ENCODE results near the gene ZPBP.
"Not testable (repeated sequence)": the region's sequence is repeated elsewhere in the genome, so short reads cannot be mapped to it uniquely, and the experiment has no call there.

Gene ZPBP

DNA sequence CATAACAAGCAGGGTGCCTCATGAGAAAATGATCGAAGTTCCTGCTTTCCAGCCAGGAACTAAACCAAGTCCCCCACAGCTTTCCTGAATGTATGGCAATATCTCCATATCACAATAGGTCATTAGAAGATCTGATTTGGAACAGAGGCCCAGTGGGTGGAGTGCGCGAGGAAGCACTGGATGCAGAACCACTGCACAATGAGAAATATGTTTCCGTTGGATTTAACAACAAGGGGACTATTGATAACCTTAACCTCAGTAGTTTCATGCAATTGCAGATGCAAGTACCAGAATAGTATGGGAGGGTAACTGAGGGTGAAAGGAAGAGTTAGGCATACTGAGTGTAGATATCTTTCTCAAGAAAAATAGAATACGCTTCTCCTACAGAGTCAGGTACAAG lies 45.3 kb downstream of the ZPBP start:
- DNase-seq (ENCODE audit: extremely low read depth in 1 of 2, low read depth in 1 of 2), result no peak

DNA sequence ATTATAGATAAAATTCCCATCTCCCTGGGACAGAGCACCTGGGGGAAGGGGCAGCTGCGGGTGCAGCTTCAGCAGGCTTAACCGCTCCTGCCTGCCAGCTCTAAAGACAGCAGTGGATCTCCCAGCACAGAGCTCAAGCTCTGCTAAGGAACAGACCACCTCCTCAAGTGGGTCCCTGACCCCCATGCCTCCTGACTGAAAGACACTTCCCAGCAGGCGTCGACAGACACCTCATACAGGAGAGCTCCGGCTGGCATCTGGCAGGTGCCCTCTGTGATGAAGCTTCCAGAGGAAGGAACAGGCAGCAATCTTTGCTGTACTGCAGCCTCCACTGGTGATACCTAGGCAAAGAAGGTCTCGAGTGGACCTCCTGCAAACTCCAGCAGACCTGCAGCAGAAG lies 51.9 kb downstream of the ZPBP start:
- DNase-seq (ENCODE audit: extremely low read depth in 1 of 2, low read depth in 1 of 2), result not testable (repeated sequence)

DNA sequence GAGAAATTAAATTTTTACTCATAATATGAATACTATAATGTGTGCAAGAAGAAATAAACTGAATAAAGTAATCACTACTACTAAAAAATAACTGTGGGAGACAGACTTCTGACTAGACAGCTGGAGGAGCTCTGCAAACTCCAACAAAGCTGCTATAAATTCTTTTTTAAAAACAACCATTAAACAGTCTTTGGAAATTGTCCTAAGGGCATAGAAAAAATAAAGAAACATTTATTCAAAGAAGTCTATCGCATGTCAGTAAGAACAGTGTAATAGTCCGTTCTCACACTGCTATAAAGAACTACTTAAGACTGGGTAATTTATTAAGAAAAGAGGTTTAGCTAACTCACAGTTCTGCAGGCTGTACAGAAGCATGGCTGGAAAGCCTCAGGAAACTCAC lies 56.0 kb downstream of the ZPBP start:
- no peak for DNase-seq (ENCODE audit: extremely low read depth in 1 of 2, low read depth in 1 of 2)

DNA sequence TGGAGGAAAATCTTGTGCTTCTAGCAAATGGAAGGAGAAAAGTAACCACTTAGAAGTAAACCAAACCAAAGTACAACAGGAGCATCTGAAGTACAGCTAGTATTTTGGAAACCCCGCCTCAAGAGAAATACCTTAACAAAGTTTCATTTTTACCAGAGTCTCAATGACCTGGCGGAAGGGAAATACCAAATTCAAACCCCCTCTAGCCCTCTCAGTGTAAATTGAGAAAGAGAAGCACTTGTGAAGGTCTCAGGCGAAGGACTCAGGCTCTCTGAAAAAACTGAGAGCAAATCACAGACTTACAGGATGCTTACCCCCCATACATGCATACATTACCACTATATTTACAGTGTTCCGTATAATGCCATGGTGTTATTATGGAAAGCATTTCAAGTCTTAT lies 70.1 kb downstream of the ZPBP start:
- no peak for DNase-seq (ENCODE audit: extremely low read depth in 1 of 2, low read depth in 1 of 2)

DNA sequence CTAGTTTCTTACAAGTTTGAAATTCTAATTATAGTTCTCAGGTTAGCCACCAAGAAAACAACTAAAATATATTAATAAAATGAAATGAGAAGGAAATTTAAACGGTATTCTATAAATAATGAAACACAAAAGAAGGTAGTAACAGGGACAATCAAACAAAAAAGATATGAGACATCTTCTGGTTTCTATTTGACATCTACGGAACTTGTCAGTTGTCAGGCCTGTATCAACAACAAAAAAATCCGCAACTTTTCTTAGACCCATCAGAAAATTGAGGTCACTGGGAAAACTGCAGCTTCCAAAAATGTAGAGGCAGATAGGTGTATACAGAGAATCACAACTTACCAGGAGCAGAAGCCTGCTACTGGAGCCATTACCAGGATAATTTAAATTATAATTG lies 70.6 kb downstream of the ZPBP start:
- no peak for DNase-seq (ENCODE audit: extremely low read depth in 1 of 2, low read depth in 1 of 2)

DNA sequence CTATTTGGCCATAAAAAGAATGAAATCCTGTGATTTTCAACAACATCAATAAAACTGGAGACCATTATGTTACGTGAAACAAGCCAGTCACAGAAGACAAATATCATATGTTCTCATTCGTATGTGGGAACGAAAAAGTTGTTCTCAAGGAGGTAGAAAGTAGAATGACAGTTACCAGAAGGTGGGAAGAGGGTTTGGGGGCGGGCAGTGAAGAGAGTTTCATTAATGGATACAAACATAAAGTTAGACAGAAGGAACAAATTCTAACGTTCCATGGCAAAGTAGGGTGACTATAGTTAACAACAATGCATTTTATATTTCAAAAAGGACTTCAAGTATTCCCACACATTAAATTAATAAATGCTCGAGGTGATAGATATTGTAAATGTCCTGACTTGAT lies 97.4 kb downstream of the ZPBP start:
- DNase-seq (ENCODE audit: extremely low read depth in 1 of 2, low read depth in 1 of 2), result no peak

DNA sequence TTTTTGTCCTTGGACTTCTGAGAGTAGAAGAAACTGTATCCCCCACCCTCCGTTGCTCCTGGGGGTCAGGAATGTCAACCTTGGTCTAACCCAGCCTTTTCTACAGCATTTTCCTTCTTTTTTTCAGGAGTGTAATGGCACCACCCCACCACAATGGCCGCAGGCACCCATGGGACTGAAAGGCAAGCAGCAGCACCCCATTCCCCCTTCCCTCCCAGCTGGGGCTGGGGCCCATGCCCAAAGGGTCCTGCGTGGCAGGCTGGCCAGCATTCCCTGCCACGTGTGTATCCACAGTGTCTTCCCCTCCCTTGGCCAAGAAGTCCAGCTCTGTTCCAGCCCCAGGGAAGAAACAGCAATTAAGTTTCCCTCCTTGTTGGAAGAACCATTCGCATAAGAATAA lies 106.9 kb downstream of the ZPBP start:
- no peak for DNase-seq (ENCODE audit: extremely low read depth in 1 of 2, low read depth in 1 of 2)

DNA sequence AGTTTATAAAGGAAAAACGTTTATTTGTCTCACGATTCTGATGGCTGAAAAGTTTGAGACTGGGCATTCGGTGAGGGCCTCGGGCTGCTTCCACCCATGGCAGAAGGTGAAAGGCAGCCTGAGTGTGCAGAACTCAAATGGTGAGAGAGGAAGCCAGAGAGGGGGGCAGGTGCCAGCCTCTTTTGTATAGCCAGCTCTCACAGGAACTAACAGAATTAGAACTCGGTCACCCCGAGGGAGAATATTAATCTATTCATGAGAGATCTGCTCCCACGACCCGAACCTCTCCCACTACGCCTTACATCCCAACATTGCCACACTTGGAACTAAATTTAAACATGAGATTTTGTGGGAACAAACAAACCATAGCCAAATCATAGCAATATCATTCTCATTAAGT lies 112.6 kb downstream of the ZPBP start:
- DNase-seq (ENCODE audit: extremely low read depth in 1 of 2, low read depth in 1 of 2), result no peak

DNA sequence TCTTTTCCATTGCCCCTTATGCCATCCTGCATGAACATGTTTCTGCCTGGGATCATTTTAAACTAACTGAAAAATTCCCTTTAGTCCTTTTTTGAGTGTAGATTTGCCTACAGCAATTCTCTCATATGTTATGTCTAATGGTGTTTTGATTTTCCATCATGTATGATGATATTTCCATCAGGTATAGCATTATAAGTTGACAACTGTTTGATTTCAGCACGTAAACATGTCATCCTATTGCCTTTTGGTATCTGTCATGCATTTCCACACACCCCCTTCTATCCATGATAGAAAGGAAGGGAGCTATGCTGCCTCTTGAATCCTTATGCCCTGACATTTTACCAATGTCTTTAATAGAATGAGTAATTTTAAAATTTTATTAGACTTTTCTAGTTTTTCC lies 116.8 kb downstream of the ZPBP start:
- DNase-seq (ENCODE audit: extremely low read depth in 1 of 2, low read depth in 1 of 2), result no peak

DNA sequence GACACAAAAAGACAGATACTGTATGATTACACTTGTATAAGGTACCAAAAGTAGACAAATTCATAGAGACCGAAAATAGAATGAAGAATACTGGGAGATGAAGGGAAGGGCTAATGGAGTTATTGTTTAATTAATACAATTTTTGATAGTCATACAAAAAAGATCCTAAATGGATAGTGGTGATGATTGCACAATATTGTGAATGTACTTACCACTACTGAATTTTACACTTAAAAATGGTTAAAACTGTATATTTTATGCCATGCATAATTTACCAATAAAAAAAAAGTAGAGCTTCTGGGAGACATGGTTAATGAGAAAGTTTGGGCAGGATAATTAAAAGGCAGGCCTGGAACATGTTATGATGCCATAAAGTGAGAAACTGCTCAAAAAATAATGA lies 119.0 kb downstream of the ZPBP start:
- DNase-seq (ENCODE audit: extremely low read depth in 1 of 2, low read depth in 1 of 2), result no peak

DNA sequence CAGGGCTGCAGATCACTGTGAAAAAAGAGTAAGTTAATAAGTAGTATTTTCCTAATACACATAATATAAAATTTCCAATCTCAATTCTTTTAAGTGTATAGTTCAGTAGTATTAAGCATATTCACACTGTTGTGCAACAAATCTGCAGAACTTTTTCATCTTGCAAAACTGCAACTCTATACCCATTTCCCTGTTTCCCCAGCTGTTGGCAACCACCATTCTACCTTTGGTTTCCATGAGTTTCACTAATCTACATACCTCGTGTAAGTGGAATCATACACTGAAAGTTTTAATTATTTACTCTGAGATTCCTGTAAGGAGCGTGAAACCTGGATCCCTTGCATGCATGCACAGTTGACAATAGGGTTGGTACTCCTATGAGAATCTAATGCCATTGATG lies 155.4 kb downstream of the ZPBP start:
- no peak for DNase-seq (ENCODE audit: extremely low read depth in 1 of 2, low read depth in 1 of 2)

DNA sequence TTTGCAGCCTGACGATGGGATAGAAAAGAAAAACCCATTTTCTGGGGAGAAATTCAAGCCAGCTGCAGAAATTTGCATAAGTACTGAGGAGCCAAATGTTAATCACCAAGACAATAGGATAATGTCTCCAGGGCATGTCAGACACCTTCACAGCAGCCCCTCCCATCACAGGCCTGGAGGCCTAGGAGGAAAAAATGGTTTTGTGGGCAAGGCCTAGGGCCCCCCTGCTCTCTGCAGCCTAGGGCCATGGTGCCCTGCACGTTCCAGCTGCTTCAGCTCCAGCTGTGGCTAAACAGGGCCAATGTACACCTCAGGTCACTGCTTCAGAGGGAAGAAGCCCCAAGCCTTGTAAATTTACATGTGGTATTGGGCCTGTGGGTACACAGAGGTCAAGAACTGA lies 161.4 kb downstream of the ZPBP start:
- no peak for DNase-seq (ENCODE audit: extremely low read depth in 1 of 2, low read depth in 1 of 2)

DNA sequence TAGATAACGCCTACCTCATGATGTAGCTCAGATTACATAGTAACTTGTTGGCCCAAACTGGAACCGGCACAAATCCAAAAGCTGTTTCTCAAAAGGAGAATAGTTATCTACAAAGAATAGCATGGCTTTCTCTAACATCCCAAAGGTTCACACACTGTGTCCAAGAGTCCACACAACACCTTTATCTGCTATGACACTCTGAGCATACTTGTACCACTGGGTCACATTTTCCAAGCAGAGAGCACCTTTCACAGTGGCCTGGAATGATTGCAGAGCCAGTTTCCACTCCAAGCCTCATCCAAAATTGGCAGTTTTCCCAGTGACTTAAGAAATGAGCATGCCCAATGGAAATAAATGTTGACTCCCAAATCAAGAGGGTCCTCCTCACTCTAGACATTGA lies 164.3 kb downstream of the ZPBP start:
- no peak for DNase-seq (ENCODE audit: extremely low read depth in 1 of 2, low read depth in 1 of 2)

DNA sequence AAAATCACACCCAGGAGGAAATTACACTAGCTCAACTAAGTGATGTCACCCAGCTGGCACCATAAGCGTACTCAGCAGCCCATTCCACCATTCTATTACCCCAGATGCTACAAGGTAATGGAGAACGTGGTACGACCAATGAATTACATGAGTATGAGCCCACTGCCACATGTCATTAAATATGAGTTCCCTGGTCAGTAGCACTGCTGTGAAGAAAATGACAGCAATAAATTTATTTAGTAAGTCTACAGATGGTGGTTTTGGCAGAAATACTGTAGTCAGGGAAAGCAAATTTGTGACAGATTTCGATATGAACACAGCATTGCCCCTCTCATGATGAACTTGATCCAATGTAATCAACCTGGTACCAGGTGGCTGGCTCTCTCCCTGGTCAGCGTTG lies 165.4 kb downstream of the ZPBP start:
- no peak for DNase-seq (ENCODE audit: extremely low read depth in 1 of 2, low read depth in 1 of 2)

DNA sequence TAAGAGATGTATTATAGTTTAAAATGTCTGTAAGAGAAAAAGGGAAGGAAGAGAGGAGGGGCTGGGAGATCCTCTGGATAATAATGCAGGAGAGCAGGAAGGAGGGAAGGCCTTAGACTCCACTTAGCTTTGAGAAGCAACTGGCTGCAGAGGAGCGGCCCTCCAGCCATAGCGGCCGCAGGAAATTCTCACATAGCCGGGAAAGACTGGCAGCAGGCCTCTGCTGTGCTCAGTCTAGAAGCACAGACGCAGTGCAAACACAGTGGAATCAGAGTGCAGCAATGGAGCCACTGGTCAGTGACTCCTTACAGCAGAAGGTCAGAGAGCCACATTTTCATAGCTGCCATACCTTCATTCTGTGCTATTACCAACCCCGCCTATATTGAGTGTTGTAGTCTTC lies 166.3 kb downstream of the ZPBP start:
- DNase-seq (ENCODE audit: extremely low read depth in 1 of 2, low read depth in 1 of 2), result no peak

DNA sequence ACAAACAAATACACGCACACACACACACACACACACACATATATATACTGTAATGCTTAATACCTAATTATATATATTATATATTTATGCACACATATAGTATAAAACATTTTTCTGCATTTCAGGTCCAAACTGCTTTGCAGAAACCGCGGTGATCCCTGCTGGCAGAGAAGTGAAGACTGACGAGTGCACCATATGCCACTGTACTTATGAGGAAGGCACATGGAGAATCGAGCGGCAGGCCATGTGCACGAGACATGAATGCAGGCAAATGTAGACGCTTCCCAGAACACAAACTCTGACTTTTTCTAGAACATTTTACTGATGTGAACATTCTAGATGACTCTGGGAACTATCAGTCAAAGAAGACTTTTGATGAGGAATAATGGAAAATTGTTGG lies 181.1 kb downstream of the ZPBP start:
- no peak for DNase-seq (ENCODE audit: extremely low read depth in 1 of 2, low read depth in 1 of 2)

DNA sequence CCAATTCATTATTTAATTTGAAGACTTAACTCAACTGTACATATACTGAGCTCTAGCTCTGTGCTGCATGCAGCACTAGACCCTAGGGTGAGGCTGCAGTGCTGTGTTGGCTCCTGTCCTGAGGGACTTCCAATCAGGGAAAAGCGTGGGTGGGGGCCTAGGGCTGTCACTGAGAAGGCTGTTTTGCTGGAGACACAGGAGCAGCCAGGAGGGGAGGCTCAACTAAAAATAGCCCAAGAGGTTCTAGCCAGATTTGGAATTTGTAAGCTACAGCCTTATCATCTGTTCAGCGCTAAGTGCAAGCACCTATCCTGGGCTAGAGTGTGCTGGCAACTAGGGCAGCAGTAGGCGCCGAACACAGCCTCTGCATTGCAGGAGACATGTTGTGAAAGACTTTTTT lies 198.5 kb downstream of the ZPBP start:
- no peak for DNase-seq (ENCODE audit: extremely low read depth in 1 of 2, low read depth in 1 of 2)

DNA sequence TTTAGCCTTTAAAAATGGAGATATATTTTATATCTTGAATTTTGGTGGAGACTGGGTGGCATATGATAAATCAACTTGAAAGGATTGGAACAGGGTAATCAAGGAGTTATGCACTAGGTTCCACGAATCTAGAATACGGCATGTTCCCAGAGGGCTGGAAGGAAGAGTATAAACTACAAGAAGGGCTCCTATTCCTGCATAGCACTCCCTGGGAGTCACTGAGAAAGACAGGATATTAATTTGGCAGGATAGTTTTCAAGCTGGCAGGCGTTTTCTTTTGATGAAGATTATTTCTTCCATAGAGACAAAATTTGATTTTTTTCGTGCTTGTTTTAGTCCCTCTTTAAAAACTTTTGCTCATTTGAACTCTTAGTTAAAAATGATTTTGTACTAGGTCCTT lies 199.9 kb downstream of the ZPBP start:
- DNase-seq (ENCODE audit: extremely low read depth in 1 of 2, low read depth in 1 of 2), result no peak

DNA sequence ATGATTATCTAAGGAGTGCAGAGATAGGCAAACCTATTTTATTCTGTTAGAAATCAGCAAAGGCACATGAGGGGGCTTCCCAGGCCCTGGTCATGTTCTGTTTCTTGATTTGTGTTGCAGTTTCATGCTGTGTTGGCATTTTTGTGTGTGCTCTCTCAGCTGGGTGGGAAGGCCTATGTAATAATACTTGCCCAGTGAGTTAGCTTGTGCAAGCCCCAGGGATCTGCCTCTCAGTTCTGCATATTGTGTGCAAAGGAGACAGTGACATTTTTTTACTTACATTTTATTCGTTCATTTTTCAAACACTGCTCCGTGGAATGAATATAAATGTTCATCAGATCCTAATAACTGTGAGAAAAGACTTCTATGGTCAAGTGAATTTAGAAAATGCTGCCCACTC lies 200.6 kb downstream of the ZPBP start:
- no peak for DNase-seq (ENCODE audit: extremely low read depth in 1 of 2, low read depth in 1 of 2)

Data from stimulated activated CD8-positive, alpha-beta memory T cell treated with anti-CD3 and anti-CD28 coated beads, Interleukin-7, amount 100 ng/mL, for 48 hours (primary cell).